SK-N-SH treated with all-trans-retinoic acid at 6 μM for 48 hours (cell line): Measurements from ENCODE around the gene MEOX1.
"Not testable (repeated sequence)": the region's sequence is repeated elsewhere in the genome, so short reads cannot be mapped to it uniquely, and the experiment has no call there.

Source experiments
- ATAC-seq: fragments of 200-7000 bp; cut with Tn5 transposase; 3 replicates; pipeline ENCODE4 v1.9.1; 2020; ENCODE audit warnings: mild to moderate bottlenecking, moderate library complexity
- ARNTL ChIP-seq: fragments of 450-650 bp; formaldehyde crosslinking; IDR thresholded peaks from 2 replicates; pipeline ENCODE4 v1.5.0; 2020; ENCODE audit warnings: low read depth, mild to moderate bottlenecking, moderate library complexity, borderline replicate concordance
- BACH2 ChIP-seq: fragments of 250-450 bp; sonication (Bioruptor Pico); IDR thresholded peaks from 2 replicates; pipeline ENCODE4 v1.9.0; 2021; ENCODE audit warnings: mild to moderate bottlenecking, borderline replicate concordance
- CSDC2 ChIP-seq: fragments of 250-450 bp; sonication (Bioruptor Pico); IDR thresholded peaks from 2 replicates; pipeline ENCODE4 v1.5.0; 2020; ENCODE audit warnings: mild to moderate bottlenecking, moderate library complexity
- ESRRG ChIP-seq: fragments of 250-450 bp; sonication (Bioruptor Pico); IDR thresholded peaks from 2 replicates; pipeline ENCODE4 v1.6.1; 2021; ENCODE audit warnings: mild to moderate bottlenecking
- GLIS3 ChIP-seq: fragments of 250-450 bp; sonication (Bioruptor Pico); IDR thresholded peaks from 2 replicates; pipeline ENCODE4 v1.5.0; 2020; ENCODE audit warnings: mild to moderate bottlenecking, moderate library complexity
- ISL1 ChIP-seq: fragments of 250-450 bp; sonication (Bioruptor Pico); IDR thresholded peaks from 2 replicates; pipeline ENCODE4 v2.1.2; 2022; ENCODE audit warnings: mild to moderate bottlenecking, moderate library complexity
- OSR1 ChIP-seq: fragments of 250-450 bp; sonication (Bioruptor Pico); IDR thresholded peaks from 2 replicates; pipeline ENCODE4 v1.8.0; 2022; ENCODE audit warnings: moderate library complexity, mild to moderate bottlenecking, inconsistent platforms
- PPARA ChIP-seq: fragments of 250-450 bp; sonication (Bioruptor Pico); IDR thresholded peaks from 2 replicates; pipeline ENCODE4 v1.5.0; 2020; ENCODE audit warnings: mild to moderate bottlenecking, borderline replicate concordance
- RARB ChIP-seq: fragments of 250-450 bp; sonication (Bioruptor Pico); IDR thresholded peaks from 2 replicates; pipeline ENCODE4 v1.8.0; 2021; ENCODE audit warnings: mild to moderate bottlenecking, moderate library complexity
- TOX ChIP-seq: fragments of 250-450 bp; sonication (Bioruptor Pico); IDR thresholded peaks from 2 replicates; pipeline ENCODE4 v1.8.0; 2021; ENCODE audit warnings: mild to moderate bottlenecking, moderate library complexity, borderline replicate concordance
- ZC3H10 ChIP-seq: fragments of 250-450 bp; sonication (Bioruptor Pico); IDR thresholded peaks from 2 replicates; pipeline ENCODE4 v1.5.1; 2021; ENCODE audit warnings: mild to moderate bottlenecking, moderate library complexity
- ZFP3 ChIP-seq: fragments of 250-450 bp; sonication (Bioruptor Pico); IDR thresholded peaks from 2 replicates; pipeline ENCODE4 v1.5.0; 2020; ENCODE audit warnings: mild to moderate bottlenecking, moderate library complexity
- ZFP30 ChIP-seq: fragments of 450-650 bp; formaldehyde crosslinking; IDR thresholded peaks from 2 replicates; pipeline ENCODE4 v1.5.0; 2022; ENCODE audit warnings: mild to moderate bottlenecking, moderate library complexity
- ZNF565 ChIP-seq: fragments of 450-650 bp; formaldehyde crosslinking; conservative IDR thresholded peaks from 2 replicates; pipeline ENCODE4 v1.5.0; 2020; ENCODE audit warnings: low read depth, mild to moderate bottlenecking, moderate library complexity
- ZNF70 ChIP-seq: fragments of 450-650 bp; formaldehyde crosslinking; IDR thresholded peaks from 2 replicates; pipeline ENCODE4 v1.5.0; 2020; ENCODE audit warnings: mild to moderate bottlenecking, moderate library complexity
- ZNF8 ChIP-seq: fragments of 450-650 bp; formaldehyde crosslinking; IDR thresholded peaks from 2 replicates; pipeline ENCODE4 v1.5.0; 2020; ENCODE audit warnings: mild to moderate bottlenecking, moderate library complexity
- TF ChIP-seq, protein P1 (sequence below): fragments of 250-450 bp; sonication (Bioruptor Pico); IDR thresholded peaks from 2 replicates; pipeline ENCODE4 v1.5.1; 2021; ENCODE audit warnings: mild to moderate bottlenecking, moderate library complexity
- TF ChIP-seq, protein P2 (sequence below): fragments of 250-450 bp; sonication (Bioruptor Pico); IDR thresholded peaks from 2 replicates; pipeline ENCODE4 v1.5.1; 2020; ENCODE audit warnings: low read depth, mild to moderate bottlenecking, moderate library complexity
- TF ChIP-seq, protein P3 (sequence below): fragments of 250-450 bp; sonication (Bioruptor Pico); IDR thresholded peaks from 2 replicates; pipeline ENCODE4 v1.5.0; 2020; ENCODE audit warnings: mild to moderate bottlenecking, moderate library complexity
- TF ChIP-seq, protein P4 (sequence below): fragments of 250-450 bp; sonication (Bioruptor Pico); IDR thresholded peaks from 2 replicates; pipeline ENCODE4 v1.8.0; 2021; ENCODE audit warnings: low read depth, mild to moderate bottlenecking, moderate library complexity, borderline replicate concordance

Gene MEOX1

DNA sequence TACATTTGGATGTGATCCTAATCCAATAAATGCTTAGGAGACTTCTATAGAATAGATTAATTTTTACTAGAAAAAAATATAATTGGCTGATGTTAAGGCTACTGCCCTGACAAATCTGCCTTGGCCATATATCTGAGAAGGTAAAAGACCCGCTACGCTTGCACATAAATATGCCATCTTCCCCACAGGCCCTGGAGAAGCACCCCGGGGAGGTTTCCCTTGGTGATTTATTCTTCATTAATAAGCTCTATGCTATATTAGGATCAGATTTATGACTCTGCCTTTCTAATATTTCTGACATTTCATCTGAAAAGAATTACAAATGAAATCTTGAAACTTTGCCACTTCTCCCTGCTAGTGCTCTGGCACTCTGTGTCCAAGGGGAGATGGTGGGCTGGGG, 27.4 kb upstream of the MEOX1 start:
- ATAC-seq: no peak
- TF ChIP-seq, protein P1, sequence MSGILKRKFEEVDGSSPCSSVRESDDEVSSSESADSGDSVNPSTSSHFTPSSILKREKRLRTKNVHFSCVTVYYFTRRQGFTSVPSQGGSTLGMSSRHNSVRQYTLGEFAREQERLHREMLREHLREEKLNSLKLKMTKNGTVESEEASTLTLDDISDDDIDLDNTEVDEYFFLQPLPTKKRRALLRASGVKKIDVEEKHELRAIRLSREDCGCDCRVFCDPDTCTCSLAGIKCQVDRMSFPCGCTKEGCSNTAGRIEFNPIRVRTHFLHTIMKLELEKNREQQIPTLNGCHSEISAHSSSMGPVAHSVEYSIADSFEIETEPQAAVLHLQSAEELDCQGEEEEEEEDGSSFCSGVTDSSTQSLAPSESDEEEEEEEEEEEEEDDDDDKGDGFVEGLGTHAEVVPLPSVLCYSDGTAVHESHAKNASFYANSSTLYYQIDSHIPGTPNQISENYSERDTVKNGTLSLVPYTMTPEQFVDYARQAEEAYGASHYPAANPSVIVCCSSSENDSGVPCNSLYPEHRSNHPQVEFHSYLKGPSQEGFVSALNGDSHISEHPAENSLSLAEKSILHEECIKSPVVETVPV (CRISPR knock-in tag): no peak
- TF ChIP-seq GLIS3 (no peak), ZNF8 (CRISPR knock-in tag) (no peak), OSR1 (no peak), ZFP3 (CRISPR knock-in tag) (no peak), ISL1 (CRISPR knock-in tag) (no peak), RARB (CRISPR knock-in tag) (no peak), ZFP30 (no peak), BACH2 (CRISPR knock-in tag) (no peak), ESRRG (CRISPR knock-in tag) (no peak), TOX (CRISPR knock-in tag) (no peak)
- TF ChIP-seq, protein P2, sequence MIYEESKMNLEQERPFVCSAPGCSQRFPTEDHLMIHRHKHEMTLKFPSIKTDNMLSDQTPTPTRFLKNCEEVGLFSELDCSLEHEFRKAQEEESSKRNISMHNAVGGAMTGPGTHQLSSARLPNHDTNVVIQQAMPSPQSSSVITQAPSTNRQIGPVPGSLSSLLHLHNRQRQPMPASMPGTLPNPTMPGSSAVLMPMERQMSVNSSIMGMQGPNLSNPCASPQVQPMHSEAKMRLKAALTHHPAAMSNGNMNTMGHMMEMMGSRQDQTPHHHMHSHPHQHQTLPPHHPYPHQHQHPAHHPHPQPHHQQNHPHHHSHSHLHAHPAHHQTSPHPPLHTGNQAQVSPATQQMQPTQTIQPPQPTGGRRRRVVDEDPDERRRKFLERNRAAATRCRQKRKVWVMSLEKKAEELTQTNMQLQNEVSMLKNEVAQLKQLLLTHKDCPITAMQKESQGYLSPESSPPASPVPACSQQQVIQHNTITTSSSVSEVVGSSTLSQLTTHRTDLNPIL: no peak
- TF ChIP-seq, protein P3, sequence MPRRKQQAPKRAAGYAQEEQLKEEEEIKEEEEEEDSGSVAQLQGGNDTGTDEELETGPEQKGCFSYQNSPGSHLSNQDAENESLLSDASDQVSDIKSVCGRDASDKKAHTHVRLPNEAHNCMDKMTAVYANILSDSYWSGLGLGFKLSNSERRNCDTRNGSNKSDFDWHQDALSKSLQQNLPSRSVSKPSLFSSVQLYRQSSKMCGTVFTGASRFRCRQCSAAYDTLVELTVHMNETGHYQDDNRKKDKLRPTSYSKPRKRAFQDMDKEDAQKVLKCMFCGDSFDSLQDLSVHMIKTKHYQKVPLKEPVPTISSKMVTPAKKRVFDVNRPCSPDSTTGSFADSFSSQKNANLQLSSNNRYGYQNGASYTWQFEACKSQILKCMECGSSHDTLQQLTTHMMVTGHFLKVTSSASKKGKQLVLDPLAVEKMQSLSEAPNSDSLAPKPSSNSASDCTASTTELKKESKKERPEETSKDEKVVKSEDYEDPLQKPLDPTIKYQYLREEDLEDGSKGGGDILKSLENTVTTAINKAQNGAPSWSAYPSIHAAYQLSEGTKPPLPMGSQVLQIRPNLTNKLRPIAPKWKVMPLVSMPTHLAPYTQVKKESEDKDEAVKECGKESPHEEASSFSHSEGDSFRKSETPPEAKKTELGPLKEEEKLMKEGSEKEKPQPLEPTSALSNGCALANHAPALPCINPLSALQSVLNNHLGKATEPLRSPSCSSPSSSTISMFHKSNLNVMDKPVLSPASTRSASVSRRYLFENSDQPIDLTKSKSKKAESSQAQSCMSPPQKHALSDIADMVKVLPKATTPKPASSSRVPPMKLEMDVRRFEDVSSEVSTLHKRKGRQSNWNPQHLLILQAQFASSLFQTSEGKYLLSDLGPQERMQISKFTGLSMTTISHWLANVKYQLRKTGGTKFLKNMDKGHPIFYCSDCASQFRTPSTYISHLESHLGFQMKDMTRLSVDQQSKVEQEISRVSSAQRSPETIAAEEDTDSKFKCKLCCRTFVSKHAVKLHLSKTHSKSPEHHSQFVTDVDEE: no peak
- TF ChIP-seq, protein P4, sequence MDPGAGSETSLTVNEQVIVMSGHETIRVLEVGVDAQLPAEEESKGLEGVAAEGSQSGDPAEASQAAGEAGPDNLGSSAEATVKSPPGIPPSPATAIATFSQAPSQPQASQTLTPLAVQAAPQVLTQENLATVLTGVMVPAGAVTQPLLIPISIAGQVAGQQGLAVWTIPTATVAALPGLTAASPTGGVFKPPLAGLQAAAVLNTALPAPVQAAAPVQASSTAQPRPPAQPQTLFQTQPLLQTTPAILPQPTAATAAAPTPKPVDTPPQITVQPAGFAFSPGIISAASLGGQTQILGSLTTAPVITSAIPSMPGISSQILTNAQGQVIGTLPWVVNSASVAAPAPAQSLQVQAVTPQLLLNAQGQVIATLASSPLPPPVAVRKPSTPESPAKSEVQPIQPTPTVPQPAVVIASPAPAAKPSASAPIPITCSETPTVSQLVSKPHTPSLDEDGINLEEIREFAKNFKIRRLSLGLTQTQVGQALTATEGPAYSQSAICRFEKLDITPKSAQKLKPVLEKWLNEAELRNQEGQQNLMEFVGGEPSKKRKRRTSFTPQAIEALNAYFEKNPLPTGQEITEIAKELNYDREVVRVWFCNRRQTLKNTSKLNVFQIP (CRISPR knock-in tag): no peak

DNA sequence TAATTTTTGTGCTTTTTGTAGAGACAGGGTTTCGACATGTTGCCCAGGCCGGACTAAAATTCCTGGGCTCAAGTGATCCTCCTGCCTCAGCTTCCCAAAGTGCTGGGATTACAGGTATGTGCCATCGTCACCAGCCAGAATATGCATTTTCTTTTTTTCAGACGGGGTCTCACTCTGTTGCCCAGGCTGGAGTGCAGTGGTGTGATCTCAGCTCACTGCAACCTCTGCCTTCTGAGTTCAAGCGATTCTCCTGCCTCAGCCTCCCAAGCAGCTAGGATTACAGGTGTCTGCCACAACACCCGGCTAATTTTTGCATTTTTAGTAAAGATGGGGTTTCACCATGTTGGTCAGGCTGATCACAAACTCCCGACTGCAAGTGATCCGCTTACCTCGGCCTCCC, 25.2 kb upstream of the MEOX1 start:
- ATAC-seq: not testable (repeated sequence)

DNA sequence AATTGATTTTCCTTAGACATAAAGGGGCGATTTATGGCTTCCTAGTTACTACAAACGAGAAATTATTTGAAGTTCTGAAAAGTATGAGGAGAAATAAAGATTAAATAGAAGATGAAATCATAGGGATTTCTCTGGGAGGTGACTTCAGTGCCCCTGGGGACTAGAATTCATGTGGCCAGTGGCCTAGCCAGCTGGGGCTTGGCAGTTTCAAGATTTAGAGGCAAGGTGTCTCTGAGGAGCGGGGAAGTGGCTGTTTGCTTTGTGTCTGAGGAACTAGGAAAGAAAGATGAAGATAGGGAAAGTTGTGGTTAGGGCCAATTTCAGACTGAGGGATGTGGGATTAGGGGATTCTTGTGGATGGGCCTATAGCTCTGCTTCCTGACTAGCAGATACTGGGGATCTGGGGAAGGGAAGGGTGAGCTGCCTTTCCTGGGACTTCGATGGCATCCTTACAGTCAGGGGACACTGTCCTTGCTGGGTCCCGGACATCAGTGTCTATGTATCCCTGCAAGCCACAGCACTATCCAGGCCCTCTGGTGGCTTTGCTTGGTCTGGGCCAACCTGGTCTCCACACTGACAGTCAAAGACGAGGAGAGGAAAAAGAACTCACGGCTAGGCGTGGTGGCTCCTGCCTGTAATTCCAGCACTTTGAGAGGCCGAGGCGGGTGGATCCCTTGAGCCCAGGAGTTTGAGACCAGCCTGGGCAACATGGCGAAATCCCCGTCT, 22.4 kb upstream of the MEOX1 start:
- TF ChIP-seq TOX (CRISPR knock-in tag) (no peak), BACH2 (CRISPR knock-in tag) (no peak), PPARA (no peak), CSDC2 (CRISPR knock-in tag) (no peak), OSR1 (no peak), ARNTL (no peak), ZFP3 (CRISPR knock-in tag) (no peak), ESRRG (CRISPR knock-in tag) (no peak), ISL1 (CRISPR knock-in tag) (no peak), ZNF565 (no peak), ZC3H10 (CRISPR knock-in tag) (no peak), ZNF8 (CRISPR knock-in tag) (no peak), GLIS3 (no peak), ZNF70 (no peak)
- TF ChIP-seq, protein P3: no peak
- TF ChIP-seq, protein P4 (CRISPR knock-in tag): no peak
- TF ChIP-seq, protein P1 (CRISPR knock-in tag): no peak
- TF ChIP-seq, protein P2: no peak
- no peak for ATAC-seq
